NCI-H1436 treated with DMSO at 0.1 percent for 48 hours (cell line): Measurements from ENCODE around the gene FBXO3.
"Not testable (repeated sequence)": the region's sequence is repeated elsewhere in the genome, so short reads cannot be mapped to it uniquely, and the experiment has no call there.

Experiments used
- DNase-seq: peaks from one replicate; lab custom pipeline; 2025; lab: John Stamatoyannopoulos, UW

Gene FBXO3, protein sequence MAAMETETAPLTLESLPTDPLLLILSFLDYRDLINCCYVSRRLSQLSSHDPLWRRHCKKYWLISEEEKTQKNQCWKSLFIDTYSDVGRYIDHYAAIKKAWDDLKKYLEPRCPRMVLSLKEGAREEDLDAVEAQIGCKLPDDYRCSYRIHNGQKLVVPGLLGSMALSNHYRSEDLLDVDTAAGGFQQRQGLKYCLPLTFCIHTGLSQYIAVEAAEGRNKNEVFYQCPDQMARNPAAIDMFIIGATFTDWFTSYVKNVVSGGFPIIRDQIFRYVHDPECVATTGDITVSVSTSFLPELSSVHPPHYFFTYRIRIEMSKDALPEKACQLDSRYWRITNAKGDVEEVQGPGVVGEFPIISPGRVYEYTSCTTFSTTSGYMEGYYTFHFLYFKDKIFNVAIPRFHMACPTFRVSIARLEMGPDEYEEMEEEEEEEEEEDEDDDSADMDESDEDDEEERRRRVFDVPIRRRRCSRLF

DNA sequence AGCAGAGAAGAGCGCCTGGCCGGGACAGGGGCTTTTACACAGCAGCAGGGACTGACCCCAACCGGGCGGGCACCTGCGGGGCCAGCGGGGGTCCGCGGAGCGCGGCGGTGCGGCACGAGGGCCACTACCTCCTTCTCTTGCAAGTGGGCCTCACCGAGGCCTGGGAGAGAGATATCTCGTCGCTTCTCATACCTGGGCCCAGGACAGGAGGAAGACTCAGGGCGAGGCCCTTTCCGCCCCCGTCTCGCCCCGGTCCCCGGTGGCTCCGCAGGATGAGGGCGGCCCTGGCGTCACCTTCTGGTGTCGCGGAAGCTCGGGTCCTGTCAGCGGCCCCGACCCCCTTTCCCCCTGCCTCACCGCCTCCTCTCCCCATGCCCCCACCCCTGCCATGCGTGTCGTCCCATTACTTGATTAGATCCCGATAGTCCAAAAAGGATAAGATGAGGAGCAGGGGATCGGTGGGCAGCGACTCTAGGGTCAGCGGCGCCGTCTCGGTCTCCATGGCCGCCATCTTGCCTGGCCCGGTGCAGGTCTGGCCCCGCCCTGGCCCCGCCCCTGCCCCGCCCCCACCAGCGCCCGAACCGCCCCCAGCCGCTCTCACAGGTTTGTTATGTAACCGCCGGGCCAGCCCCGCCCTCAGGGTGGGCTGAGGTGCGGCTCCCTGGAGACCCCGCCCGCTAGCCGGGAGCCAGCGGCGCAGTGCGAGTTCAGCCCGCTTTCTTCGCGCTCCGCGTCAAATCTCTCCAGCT is at the start of gene FBXO3:
TSS of gene FBXO3 (minus strand) at position 534 of the 749 bp plus-strand sequence. CDS start at position 511, 23 bp downstream.
- DNase-seq = peak; percentile 56

GRCh38 chr11:33822981-33823380 is 48.7 kb upstream of the FBXO3 start:
- DNase-seq = not testable (repeated sequence)

DNA sequence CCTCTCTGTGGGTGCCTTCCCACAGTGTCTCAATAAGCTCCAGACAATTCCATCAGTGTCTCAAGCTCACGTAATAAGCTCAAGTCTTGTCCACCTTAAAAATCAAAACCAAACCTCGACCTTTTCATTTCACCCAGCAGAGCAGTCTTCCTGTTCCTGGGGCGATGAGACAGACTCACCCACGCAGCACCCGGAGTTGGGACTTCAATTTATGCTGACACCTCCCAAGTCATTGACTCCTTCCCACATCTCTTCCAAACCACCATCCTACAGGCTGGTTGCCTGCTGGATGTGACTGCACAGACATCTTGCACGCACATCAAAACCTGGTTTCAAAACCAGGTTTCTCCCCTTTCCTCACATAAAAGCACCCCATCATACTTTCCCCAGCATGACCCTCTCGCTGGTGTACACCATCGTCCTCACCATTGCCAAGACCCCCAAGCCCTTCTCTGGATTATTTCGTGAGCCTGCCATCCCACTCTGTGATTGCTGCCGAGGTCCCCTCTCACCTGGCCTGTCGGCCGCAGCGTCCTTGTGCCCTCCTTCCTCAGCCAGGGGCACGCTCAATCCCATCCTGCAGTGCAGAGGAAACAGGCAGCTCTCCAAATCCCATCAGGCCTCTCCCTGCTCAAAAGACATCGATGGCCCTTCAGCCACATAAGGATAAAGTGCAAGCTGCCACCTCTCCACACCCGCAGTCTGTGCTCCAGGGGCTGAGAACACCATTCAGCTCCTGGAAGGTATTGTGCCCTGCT is 45.1 kb upstream of the FBXO3 start:
- DNase-seq = no peak

GRCh38 chr11:33808228-33808828 is 34.0 kb upstream of the FBXO3 start:
- DNase-seq = peak; percentile 7

DNA sequence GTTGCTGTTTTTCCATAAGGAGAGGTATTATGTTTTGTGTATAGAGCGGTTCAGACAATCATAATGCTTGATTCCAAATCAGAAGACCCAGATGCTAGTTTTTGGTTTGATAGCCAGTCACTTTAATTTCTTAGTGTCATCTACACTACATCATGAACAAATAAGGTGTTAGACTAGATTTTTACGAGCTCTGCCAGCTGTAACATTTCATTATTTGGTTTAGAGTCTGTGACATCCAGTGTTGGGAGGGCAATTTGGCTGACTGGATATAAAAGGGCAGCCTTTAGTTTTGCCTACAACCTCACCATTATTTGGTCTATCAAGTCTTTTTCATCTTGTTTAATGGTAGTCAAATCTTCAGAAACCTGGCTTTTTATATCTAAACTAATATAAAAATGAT is 30.2 kb upstream of the FBXO3 start:
- no peak for DNase-seq

DNA sequence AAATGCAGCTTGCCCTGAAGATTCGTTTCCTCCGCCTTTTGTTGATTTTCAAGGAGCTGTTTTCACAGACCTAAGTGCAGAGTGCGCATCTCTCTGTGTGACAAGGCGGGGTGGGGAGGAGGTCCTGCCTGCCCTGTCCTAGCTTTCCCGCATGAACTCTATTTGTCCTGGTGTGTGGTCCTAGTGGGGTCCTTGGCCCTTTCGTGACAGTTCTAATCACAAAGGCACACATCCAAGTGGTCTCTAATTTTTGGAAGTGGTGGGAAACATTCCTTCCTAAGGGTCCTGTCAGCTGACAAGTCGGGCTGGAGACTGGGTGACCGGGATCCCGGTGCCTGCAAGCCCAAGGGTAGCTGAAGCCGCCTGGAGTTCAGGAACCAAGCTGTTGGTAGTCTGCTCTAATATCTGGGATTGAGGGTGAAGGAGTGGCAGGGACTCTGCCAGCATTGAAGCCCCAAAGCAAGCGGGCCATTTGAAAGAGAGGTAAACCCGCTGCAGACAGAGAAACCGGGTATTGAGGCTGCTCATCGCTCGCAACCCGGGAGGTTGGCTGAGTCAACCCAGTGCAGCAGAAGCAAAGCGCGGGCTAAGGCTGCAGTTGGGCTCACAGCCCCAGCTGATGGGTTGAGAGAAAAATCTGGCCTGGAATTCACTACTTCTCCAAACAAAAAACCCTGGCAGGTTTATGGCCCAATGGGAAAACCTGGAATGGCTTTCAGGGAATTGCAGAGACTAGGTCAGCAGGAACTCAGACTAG is 28.1 kb upstream of the FBXO3 start:
- DNase-seq = no peak

DNA sequence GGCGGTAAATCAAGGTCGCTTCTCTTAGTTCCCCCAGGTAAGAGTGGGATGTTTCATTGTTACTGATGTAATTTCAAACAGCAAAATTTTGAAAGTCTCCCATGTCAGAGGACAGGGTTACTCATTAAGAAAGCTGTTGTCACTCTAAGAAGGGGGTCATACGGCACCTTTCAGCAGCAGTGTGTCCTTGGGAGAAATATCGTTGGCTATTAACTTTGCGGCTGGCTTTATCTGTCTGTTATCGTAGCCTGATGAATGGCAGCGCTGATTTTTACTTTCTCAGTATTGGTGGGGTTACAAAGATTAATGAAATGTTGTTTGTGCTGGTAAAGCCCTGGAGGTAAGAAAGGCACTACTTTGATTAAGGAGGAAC is 27.5 kb upstream of the FBXO3 start:
- DNase-seq = no peak

DNA sequence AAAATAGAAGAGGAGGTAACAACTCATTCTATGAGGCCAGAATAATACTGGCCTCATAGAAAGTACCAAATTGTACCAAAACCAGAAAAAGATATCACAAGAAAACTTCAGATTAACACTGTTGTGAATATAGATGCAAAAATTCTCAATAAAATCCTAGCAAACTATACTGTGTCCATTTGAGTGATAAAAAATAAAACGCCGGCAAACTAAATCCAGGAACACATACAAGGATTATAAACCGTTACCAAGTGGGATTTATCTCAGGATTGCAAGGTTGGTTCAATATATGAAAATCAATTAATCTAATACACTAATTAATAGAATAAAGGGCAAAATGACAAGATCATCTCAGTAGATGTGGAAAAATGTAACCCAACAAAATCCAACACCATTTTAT is 23.6 kb upstream of the FBXO3 start:
- no peak for DNase-seq

DNA sequence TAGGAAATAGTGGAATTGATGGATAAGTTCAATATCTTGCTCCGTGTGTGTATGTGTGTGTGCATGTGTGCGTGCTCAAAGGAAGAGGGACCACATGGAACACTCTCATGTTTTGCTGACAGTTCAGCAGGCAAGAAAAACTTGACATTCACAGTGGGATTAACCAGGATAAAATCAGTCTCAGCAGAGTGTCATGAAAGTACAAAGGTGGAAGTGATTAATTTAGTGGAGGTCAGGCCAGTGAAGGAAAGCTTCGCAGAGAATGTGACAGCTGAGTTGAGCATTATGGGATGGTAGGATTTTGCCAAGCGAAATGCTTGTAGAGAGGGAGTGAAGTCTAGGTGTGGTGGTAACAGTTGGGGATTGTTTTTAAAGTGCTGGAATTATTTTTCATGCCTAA is 15.7 kb upstream of the FBXO3 start:
- DNase-seq = no peak

DNA sequence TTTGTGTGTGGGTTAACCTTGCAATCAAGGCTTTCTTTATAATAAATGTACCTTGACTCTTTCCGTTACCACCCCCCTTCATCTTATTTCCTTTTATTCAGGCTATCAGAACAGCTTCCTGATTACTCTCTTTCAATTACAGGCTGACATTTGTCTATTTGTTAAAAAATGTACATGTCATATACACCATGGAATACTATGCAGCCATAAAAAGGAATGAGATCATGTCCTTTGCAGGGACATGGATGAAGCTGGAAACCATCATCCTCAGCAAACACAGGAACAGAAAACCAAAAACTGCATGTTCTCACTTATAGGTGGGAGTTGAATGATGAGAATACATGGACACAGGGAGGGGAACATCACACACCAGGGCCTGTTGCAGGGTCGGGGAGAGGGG is 13.8 kb upstream of the FBXO3 start:
- DNase-seq = not testable (repeated sequence)

GRCh38 chr11:33787076-33787475 is 12.8 kb upstream of the FBXO3 start:
- no peak for DNase-seq

- no peak for DNase-seq
Measured at GRCh38 chr11:33785609-33786008, 11.3 kb upstream of the FBXO3 start.

DNA sequence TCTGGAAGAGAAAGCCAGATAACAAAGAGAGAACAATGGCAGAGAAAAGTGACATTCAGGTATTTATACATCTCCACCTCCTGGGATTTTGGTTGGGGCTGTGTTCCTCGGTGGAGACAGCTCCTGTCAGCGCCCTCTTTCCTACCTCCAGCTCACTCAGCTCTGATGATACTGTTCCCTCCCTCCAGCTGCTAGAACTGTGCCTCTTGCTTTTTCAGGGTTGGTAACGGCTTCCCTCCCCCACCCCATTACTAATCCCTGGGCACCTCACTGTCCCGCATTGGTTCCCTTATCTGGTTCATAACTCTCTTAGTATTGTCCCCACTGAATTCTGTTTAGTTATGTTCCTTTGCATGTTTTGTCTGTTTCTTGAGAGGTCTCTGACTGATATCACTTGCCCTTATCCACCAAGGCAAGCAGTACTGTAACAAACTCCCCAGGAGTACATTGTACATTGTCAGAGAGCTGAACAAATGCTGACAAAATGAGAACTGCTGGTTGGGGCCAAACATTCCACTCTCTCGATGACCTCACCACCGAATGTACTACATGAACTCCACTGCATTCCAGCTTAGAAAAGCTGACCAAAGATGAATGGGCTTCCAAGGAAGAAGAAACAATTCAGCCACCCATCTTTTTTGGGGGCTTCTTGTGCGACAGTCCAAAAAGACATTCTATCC is 5.7 kb upstream of the FBXO3 start:
- DNase-seq = no peak

- DNase-seq = no peak
Measured at GRCh38 chr11:33778675-33779074, 4.4 kb upstream of the FBXO3 start.

GRCh38 chr11:33777906-33778305 is 3.6 kb upstream of the FBXO3 start:
- DNase-seq = no peak

DNA sequence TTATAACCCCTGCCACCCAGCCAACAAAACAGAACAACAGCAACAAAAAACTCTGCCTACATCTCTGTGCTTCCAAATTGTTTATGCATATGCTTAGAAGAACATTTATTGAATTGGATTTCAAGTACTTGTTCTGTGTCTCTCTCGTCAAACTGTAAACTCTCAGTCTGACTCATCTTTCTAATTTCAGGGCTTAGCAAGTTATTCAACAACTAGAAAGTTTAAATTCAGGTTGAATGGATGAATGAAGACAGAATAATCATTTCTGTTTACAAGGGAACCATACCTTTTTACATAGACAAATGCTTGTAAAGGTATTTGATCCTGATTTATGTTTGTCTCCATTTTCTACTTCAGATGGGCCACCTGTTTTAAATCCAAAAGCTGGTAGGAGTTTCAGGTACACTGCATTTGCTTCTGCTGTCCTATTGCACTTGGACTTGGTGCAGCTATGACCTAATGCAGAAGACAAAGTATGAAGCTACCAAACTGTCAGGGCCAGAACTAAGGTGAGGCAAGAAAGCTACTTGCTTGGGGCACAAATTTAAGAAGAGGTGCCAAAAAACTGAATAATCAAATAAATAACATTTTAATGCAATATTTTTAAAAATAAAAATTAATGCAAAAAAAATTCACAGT is 1.6 kb upstream of the FBXO3 start:
- no peak for DNase-seq

DNA sequence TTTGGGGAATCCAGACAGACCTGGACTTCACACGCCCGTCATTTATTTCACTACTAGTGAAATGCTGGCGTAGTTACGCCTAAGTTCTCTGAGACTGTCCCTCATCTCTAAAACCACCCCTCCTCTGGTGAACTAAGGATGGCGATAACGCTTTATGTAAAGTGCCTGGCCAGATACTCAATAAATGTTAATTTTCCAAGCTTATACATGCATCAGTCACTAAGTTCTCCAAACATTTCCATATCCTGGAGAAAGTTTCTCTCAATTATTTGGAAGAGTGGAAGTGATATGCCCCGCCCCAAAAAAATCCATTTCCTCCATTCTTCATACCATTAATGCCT is 1.1 kb upstream of the FBXO3 start:
- no peak for DNase-seq

DNA sequence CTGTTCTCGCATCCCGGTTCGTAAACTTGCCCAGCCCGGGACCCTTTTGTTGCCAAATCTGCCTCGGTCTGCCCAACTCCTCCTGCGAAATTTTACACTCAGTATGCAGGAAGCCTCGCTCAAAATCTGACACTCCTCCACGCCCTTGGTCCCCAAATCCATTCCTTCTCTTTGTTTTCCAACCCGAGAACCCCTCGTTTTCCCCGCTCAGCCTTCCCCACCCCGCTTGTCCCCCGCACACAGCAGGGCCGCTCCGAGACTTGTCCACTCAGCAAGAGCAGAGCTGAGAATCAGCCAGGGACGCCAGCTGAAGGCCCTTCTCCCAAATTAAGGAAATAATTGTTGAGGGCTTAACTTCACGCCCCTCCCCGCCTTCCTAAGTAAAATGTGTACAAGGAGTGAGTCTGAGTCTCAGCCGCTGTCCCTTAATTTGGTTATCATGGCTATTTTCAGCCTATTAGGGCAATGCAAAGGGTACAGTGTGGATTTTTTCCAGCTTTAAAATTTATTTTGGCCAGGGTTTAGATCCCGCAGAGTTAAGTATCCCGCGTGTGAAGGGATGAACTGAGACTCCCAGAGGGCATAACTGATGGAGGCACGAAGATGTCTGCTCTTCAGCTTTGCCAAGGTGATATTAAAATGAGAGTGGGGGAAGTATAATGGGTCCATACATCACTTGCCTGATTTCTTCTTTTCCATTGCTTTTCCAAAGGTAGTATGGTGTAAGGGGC is 581 bp upstream of the FBXO3 start:
- no peak for DNase-seq

GRCh38 chr11:33773404-33773986 is 825 bp downstream of the FBXO3 start:
- no peak for DNase-seq
